ENCODE data around the gene ACAD11.

DNA sequence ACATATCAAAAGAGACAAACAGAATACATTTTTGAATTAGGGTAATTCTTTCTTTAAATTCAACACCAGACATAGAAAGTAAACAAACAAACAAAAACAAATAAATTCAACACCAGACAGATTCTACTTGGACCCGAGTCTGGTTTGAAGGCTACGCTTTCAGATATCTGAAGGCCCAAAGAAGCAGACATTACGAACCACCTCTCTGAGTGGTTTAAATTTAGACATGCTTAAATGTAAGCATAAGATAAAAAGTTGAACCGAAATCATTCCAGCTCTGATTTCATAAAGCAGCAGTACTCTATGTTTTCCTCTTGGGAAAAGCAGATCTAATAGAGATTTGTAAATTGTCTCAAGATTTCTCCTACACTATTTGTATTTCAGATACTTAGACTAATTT, 30.4 kb upstream of the ACAD11 start:
- TF ChIP-seq POLR2AphosphoS5 (IDR thresholded peaks at IDR 0.05; ENCODE audit: low read depth, low read length): no peak
- TF ChIP-seq POLR2A (IDR thresholded peaks at IDR 0.05; ENCODE audit: low read depth, low read length): no peak
